ENCODE data around the gene SGPL1. TPM values are rescaled to one million over a fixed set of nuclear protein-coding genes. Genes with fewer than 3 reads are reported as not detected.

The SGPL1 gene
- polyA plus RNA-seq, 6 donors from 2014 or later, result 16.2 to 21.1 (median 17.7) TPM

- Mint-ChIP-seq H3K27me3 (peaks cover 3 to 17% (median 14%) of the 10 kb centered on the region in 3 donors), H3K9me3 (peaks cover 0 to 1% (median 0%) of the 10 kb centered on the region in 7 donors), H3K27ac (no peak overlapping the region), H3K36me3 (no peaks in the 10 kb centered on the region), H3K4me1 (no peaks in the 10 kb centered on the region), H3K4me3 (no peak overlapping the region)
- no peak for DNase-seq
- ATAC-seq (ENCODE audit: low read depth in 2 of 2), result no peak
Measured at GRCh38 chr10:70807556-70807955, 8.2 kb upstream of the SGPL1 start.

GRCh38 chr10:70809011-70809611, 6.6 kb upstream of the SGPL1 start:
- no peak for ATAC-seq (ENCODE audit: low read depth in 2 of 2)
- Mint-ChIP-seq H3K27ac (no peak overlapping the region), H3K4me3 (no peak overlapping the region), H3K4me1 (peaks cover 0 to 2% (median 1%) of the 10 kb centered on the region in 3 donors), H3K9me3 (no peaks in the 10 kb centered on the region), H3K36me3 (no peaks in the 10 kb centered on the region), H3K27me3 (peaks cover 3 to 13% (median 10%) of the 10 kb centered on the region in 3 donors)
- no peak for DNase-seq

- DNase-seq, result no peak
- Mint-ChIP-seq H3K4me1 (peaks cover 4 to 8% (median 7%) of the 10 kb centered on the region in 3 donors), H3K4me3 (no peak overlapping the region), H3K36me3 (no peaks in the 10 kb centered on the region), H3K27me3 (peaks cover 0 to 13% (median 10%) of the 10 kb centered on the region in 3 donors), H3K9me3 (no peaks in the 10 kb centered on the region), H3K27ac (no peak overlapping the region)
- ATAC-seq (ENCODE audit: low read depth in 2 of 2), result no peak
Measured at GRCh38 chr10:70809726-70810125, 6.0 kb upstream of the SGPL1 start.

GRCh38 chr10:70810967-70811366, 4.8 kb upstream of the SGPL1 start:
- Mint-ChIP-seq H3K27me3 (peaks cover 0 to 13% (median 10%) of the 10 kb centered on the region in 3 donors), H3K9me3 (no peaks in the 10 kb centered on the region), H3K36me3 (no peaks in the 10 kb centered on the region), H3K4me3 (no peak overlapping the region), H3K4me1 (peaks cover 9 to 11% (median 10%) of the 10 kb centered on the region in 3 donors), H3K27ac (no peak overlapping the region)
- ATAC-seq (ENCODE audit: low read depth in 2 of 2) (no peak), DNase-seq (no peak)

GRCh38 chr10:70811881-70812280, 3.9 kb upstream of the SGPL1 start:
- H3K27ac Mint-ChIP-seq, result peak overlapping the region in 3 of 6 donors; percentile 12 to 80 (median 50)
- no peaks in the 10 kb centered on the region for H3K36me3 Mint-ChIP-seq
- ATAC-seq (ENCODE audit: low read depth in 2 of 2) (no peak), DNase-seq (no peak)
- H3K4me1 Mint-ChIP-seq, result peaks cover 15 to 17% (median 16%) of the 10 kb centered on the region in 3 donors
- no peaks in the 10 kb centered on the region for H3K9me3 Mint-ChIP-seq
- peak overlapping the region in 1 of 8 donors; percentile 12 for H3K4me3 Mint-ChIP-seq
- H3K27me3 Mint-ChIP-seq, result peaks cover 0 to 10% (median 7%) of the 10 kb centered on the region in 3 donors

GRCh38 chr10:70812814-70813213, 2.9 kb upstream of the SGPL1 start:
- Mint-ChIP-seq H3K36me3 (peaks cover 0 to 3% of the 10 kb centered on the region in 2 donors), H3K4me1 (peaks cover 19 to 25% (median 24%) of the 10 kb centered on the region in 3 donors), H3K4me3 (peak overlapping the region in 1 of 8 donors; percentile 27), H3K9me3 (no peaks in the 10 kb centered on the region), H3K27ac (no peak overlapping the region), H3K27me3 (peaks cover 0 to 1% (median 0%) of the 10 kb centered on the region in 3 donors)
- ATAC-seq (ENCODE audit: low read depth in 2 of 2) (no peak), DNase-seq (no peak)

GRCh38 chr10:70814126-70814525, 1.6 kb upstream of the SGPL1 start:
- DNase-seq, result no peak
- Mint-ChIP-seq H3K4me1 (peaks cover 22 to 31% (median 29%) of the 10 kb centered on the region in 3 donors), H3K27me3 (no peaks in the 10 kb centered on the region), H3K36me3 (peaks cover 0 to 4% of the 10 kb centered on the region in 2 donors), H3K9me3 (no peaks in the 10 kb centered on the region), H3K27ac (peak overlapping the region in 3 of 6 donors; percentile 66 to 86 (median 84)), H3K4me3 (peak overlapping the region in 7 of 8 donors; percentile 12 to 96 (median 53))
- no peak for ATAC-seq (ENCODE audit: low read depth in 2 of 2)

- peaks cover 0 to 4% of the 10 kb centered on the region in 2 donors for H3K36me3 Mint-ChIP-seq
- no peaks in the 10 kb centered on the region for H3K27me3 Mint-ChIP-seq
- ATAC-seq (ENCODE audit: low read depth in 2 of 2) (peak; percentile 51 to 56), DNase-seq (peak; percentile 28)
- H3K4me3 Mint-ChIP-seq, result peak overlapping the region; percentile 80 to 97 (median 94)
- peaks cover 26 to 42% (median 33%) of the 10 kb centered on the region in 3 donors for H3K4me1 Mint-ChIP-seq
- no peaks in the 10 kb centered on the region for H3K9me3 Mint-ChIP-seq
- peak overlapping the region; percentile 67 to 98 (median 96) for H3K27ac Mint-ChIP-seq
Measured at GRCh38 chr10:70816220-70816894, 609 bp downstream of the SGPL1 start.

GRCh38 chr10:70820976-70821750, 5.4 kb downstream of the SGPL1 start:
- peaks cover 0 to 4% of the 10 kb centered on the region in 2 donors for H3K36me3 Mint-ChIP-seq
- no peak for ATAC-seq (ENCODE audit: low read depth in 2 of 2)

GRCh38 chr10:70822076-70822820, 6.5 kb downstream of the SGPL1 start:
- peaks cover 0 to 4% of the 10 kb centered on the region in 2 donors for H3K36me3 Mint-ChIP-seq
- H3K4me1 Mint-ChIP-seq, result peaks cover 18 to 30% (median 22%) of the 10 kb centered on the region in 3 donors
- no peak for ATAC-seq (ENCODE audit: low read depth in 2 of 2)
- H3K27me3 Mint-ChIP-seq, result no peaks in the 10 kb centered on the region
- no peaks in the 10 kb centered on the region for H3K9me3 Mint-ChIP-seq
- no peak overlapping the region for H3K4me3 Mint-ChIP-seq
- DNase-seq, result no peak
- peak overlapping the region in 3 of 6 donors; percentile 2 to 73 (median 73) for H3K27ac Mint-ChIP-seq

More at GRCh38 chr10:70820976-70821750, 5.4 kb downstream of the SGPL1 start:
- Mint-ChIP-seq H3K4me3 (no peak overlapping the region), H3K27ac (no peak overlapping the region), H3K9me3 (no peaks in the 10 kb centered on the region), H3K4me1 (peaks cover 26 to 38% (median 27%) of the 10 kb centered on the region in 3 donors), H3K27me3 (no peaks in the 10 kb centered on the region)
- no peak for DNase-seq

GRCh38 chr10:70827086-70827757, 11.5 kb downstream of the SGPL1 start:
- no peak overlapping the region for H3K4me3 Mint-ChIP-seq
- ATAC-seq (ENCODE audit: low read depth in 2 of 2) (no peak), DNase-seq (no peak)
- H3K27ac Mint-ChIP-seq, result peak overlapping the region in 1 of 6 donors; percentile 18
- no peaks in the 10 kb centered on the region for H3K9me3 Mint-ChIP-seq
- H3K4me1 Mint-ChIP-seq, result peaks cover 4 to 17% (median 8%) of the 10 kb centered on the region in 3 donors
- no peaks in the 10 kb centered on the region for H3K27me3 Mint-ChIP-seq
- H3K36me3 Mint-ChIP-seq, result peaks cover 0 to 13% of the 10 kb centered on the region in 2 donors

- H3K36me3 Mint-ChIP-seq, result peaks cover 0 to 17% of the 10 kb centered on the region in 2 donors
Measured at GRCh38 chr10:70828923-70829322, 13.2 kb downstream of the SGPL1 start.

More at GRCh38 chr10:70828923-70829322, 13.2 kb downstream of the SGPL1 start:
- peaks cover 0 to 21% (median 13%) of the 10 kb centered on the region in 3 donors for H3K4me1 Mint-ChIP-seq
- no peaks in the 10 kb centered on the region for H3K27me3 Mint-ChIP-seq
- H3K9me3 Mint-ChIP-seq, result no peaks in the 10 kb centered on the region
- no peak overlapping the region for H3K27ac Mint-ChIP-seq
- no peak overlapping the region for H3K4me3 Mint-ChIP-seq
- ATAC-seq (ENCODE audit: low read depth in 2 of 2) (no peak), DNase-seq (no peak)
